Measurements from ENCODE around the gene PET100. TPM values are rescaled to one million over a fixed set of nuclear protein-coding genes. Genes with fewer than 3 reads are reported as not detected.

The PET100 gene
- total and polyA plus RNA-seq, 10 donors: 8.7 to 130 (median 86.8) TPM

DNA sequence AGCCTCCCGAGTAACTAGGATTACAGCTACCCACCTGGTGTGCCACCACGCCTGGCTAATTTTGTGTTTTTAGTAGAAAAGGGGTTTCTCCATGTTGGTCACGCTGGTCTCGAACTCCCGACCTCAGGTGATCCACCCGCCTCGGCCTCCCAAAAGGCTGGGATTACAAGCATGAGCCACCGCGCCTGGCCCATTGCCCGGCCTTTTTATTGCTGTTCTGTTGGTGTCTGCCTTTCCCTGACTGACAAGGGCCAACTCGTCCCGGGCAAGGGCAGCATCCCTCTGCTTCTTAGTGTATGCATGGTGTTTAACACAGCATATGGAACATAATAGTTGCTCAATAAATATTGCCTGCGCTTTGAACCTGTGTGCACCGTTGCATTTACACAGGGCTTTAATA, 33.1 kb downstream of the PET100 start:
- TF ChIP-seq POLR2A (IDR thresholded peaks at IDR 0.05) (no peak), POLR2AphosphoS5 (IDR thresholded peaks at IDR 0.05) (no peak)
- TF ChIP-seq, protein P1, sequence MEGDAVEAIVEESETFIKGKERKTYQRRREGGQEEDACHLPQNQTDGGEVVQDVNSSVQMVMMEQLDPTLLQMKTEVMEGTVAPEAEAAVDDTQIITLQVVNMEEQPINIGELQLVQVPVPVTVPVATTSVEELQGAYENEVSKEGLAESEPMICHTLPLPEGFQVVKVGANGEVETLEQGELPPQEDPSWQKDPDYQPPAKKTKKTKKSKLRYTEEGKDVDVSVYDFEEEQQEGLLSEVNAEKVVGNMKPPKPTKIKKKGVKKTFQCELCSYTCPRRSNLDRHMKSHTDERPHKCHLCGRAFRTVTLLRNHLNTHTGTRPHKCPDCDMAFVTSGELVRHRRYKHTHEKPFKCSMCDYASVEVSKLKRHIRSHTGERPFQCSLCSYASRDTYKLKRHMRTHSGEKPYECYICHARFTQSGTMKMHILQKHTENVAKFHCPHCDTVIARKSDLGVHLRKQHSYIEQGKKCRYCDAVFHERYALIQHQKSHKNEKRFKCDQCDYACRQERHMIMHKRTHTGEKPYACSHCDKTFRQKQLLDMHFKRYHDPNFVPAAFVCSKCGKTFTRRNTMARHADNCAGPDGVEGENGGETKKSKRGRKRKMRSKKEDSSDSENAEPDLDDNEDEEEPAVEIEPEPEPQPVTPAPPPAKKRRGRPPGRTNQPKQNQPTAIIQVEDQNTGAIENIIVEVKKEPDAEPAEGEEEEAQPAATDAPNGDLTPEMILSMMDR (IDR thresholded peaks at IDR 0.05 in 8 of 11, conservative IDR thresholded peaks at IDR 0.05 in 3 of 11): no peak
- Histone ChIP-seq H3K4me3 (no peak overlapping the region), H3K36me3 (no peaks in the 10 kb centered on the region), H3K27ac (no peak overlapping the region), H3K9me3 (no peaks in the 10 kb centered on the region), H3K27me3 (replicated peaks in 1 of 7) (peaks cover 0 to 14% (median 0%) of the 10 kb centered on the region in 7 donors), H3K4me1 (peaks cover 0 to 15% (median 10%) of the 10 kb centered on the region in 6 donors)
- WGBS, 5 donors: 85 to 93% (median 88%) methylated on average over 14 of the region's 14 CpGs
- intact Hi-C loops (cut with DNase I; ENCODE audit: low total_unique reads): no loop called here
- DNase-seq: no peak

DNA sequence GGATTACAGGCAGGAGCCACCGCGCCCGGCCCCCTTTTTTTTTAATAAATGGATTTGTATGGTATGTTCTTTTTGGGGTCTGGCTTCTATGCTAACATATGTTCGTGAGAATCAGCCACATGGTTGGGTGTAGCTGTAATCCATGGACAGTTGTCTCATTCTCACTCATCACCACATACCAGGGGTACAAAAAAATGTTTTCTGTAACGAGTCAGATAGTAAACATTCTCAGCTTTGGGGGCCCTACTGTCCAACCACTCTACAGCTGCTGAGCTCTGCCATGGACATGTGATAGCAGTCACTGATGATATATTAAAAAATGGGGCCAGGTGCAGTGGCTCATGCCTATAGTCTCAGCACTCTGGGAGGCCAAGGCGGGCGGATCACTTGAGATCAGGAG, 34.1 kb downstream of the PET100 start:
- WGBS, 5 donors: 80 to 89% (median 82%) methylated on average over 7 of the region's 7 CpGs
- DNase-seq: no peak
- TF ChIP-seq, protein P1 (IDR thresholded peaks at IDR 0.05 in 8 of 11, conservative IDR thresholded peaks at IDR 0.05 in 3 of 11): no peak
- no peak for TF ChIP-seq POLR2A (IDR thresholded peaks at IDR 0.05)
- no peaks in the 10 kb centered on the region for H3K9me3 ChIP-seq
- H3K27ac ChIP-seq: no peak overlapping the region
- intact Hi-C loops (cut with DNase I; ENCODE audit: low total_unique reads): no loop called here
- no peaks in the 10 kb centered on the region for H3K36me3 ChIP-seq
- peaks cover 0 to 23% (median 0%) of the 10 kb centered on the region in 7 donors for H3K27me3 ChIP-seq (replicated peaks in 1 of 7)
- peaks cover 0 to 9% (median 2%) of the 10 kb centered on the region in 6 donors for H3K4me1 ChIP-seq
- no peak overlapping the region for H3K4me3 ChIP-seq

DNA sequence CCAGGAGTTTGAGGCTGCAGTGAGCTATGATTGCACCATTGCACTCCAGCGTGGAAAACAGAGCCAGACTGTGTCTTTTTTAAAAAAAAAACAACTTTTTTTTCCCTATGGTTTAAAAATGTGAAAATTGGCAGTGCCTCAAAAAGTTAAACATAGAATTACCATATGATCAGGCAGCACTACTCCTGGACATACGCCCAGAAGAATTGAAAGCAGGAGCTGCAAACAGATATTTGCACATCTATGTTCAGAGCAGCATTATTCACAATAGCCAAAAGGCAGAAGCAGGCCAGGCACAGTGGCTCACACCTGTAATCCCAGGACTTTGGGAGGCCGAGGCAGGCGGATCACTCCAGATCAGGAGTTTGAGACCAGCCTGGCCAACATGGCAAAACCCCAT, 35.5 kb downstream of the PET100 start:
- TF ChIP-seq POLR2A (IDR thresholded peaks at IDR 0.05) (no peak), POLR2AphosphoS5 (IDR thresholded peaks at IDR 0.05) (no peak)
- TF ChIP-seq, protein P1 (IDR thresholded peaks at IDR 0.05 in 8 of 11, conservative IDR thresholded peaks at IDR 0.05 in 3 of 11): no peak
- 67 to 83% (median 76%) methylated on average over 4 of the region's 4 CpGs for WGBS, 5 donors
- no peak overlapping the region for H3K27ac ChIP-seq
- H3K27me3 ChIP-seq (replicated peaks in 1 of 7): peaks cover 0 to 37% (median 7%) of the 10 kb centered on the region in 7 donors
- no peak overlapping the region for H3K4me3 ChIP-seq
- intact Hi-C loops (cut with DNase I; ENCODE audit: low total_unique reads): no loop called here
- peaks cover 0 to 18% (median 0%) of the 10 kb centered on the region in 6 donors for H3K4me1 ChIP-seq
- H3K9me3 ChIP-seq: no peaks in the 10 kb centered on the region
- no peaks in the 10 kb centered on the region for H3K36me3 ChIP-seq
- no peak for DNase-seq

DNA sequence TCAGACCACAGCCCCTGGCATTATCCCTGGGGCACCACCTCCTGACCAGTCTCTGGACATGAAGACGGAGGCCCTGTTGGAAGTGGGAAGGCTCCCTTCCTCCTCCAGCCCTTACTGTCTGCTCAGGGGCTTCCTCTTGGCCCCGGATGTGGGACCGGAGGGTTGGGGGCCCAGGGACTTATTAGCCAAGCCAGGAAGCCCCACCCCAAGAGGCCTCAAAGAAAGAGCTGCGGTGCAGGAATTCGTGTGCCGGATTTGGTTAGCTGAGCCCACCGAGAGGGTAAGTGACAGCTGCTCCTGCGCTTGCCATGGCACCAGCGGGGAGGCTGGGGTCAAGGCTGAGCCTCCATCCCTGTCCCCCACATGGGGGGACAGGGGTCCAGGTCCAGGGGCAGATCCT, 39.2 kb downstream of the PET100 start, which contains the start of gene RETN:
RETN (plus strand) TSS at position 208 of the 400 bp plus-strand sequence. CDS start 278 bp downstream, outside the sequence.
- intact Hi-C loops (cut with DNase I; ENCODE audit: low total_unique reads): no loop called here
- Histone ChIP-seq H3K36me3 (no peaks in the 10 kb centered on the region), H3K4me1 (peaks cover 0 to 26% (median 2%) of the 10 kb centered on the region in 6 donors), H3K27ac (peak within 1 kb of the TSS in 6 of 8 donors; percentile 22 to 78 (median 59)), H3K4me3 (peak within 1 kb of the TSS in 3 of 8 donors; percentile 8 to 55 (median 16)), H3K9me3 (peaks cover 0 to 3% (median 0%) of the 10 kb centered on the region in 8 donors), H3K27me3 (replicated peaks in 1 of 7) (peaks cover 0 to 62% (median 17%) of the 10 kb centered on the region in 7 donors)
- 34 to 71% (median 55%) methylated on average over 9 of the region's 9 CpGs for WGBS, 5 donors
- TF ChIP-seq POLR2A (IDR thresholded peaks at IDR 0.05) (no peak), POLR2AphosphoS5 (IDR thresholded peaks at IDR 0.05) (no peak)
- TF ChIP-seq, protein P1 (IDR thresholded peaks at IDR 0.05 in 8 of 11, conservative IDR thresholded peaks at IDR 0.05 in 3 of 11): no peak
- DNase-seq: no peak

All from spleen (tissue), 11 donors.